Left cardiac atrium (tissue), 4 donors: ENCODE data around the gene CPN2. TPM values are rescaled to one million over a fixed set of nuclear protein-coding genes. Genes with fewer than 3 reads are reported as not detected.

ENCODE experiments used
- ATAC-seq, 2 donors: fragments of 200-7000 bp; cut with Tn5 transposase; one replicate each; pipeline ENCODE4 v1.9.1; 2020; ENCODE audit warnings: mild to moderate bottlenecking in 2 of 2, moderate library complexity in 2 of 2
- DNase-seq: peaks from one replicate; pipeline ENCODE4 v3.0.0-alpha.2; 2020
- intact Hi-C, 2 donors: fragments of 100-400 bp; cut with DNase I; formaldehyde crosslinking; loops; one replicate each; pipeline versions ENCODE4 v1.14.1 to v1.15.1; 2022 to 2023
- total RNA-seq, 2 donors: library from RNA; stranded (reverse); fragmentation: NEBNext Ultra II Directional; extraction: Animal tissue kit (Norgen Biotek cat#: 25700); gene quantifications; one replicate each; pipeline ENCODE4 v1.2.1, GENCODE V29; 2021
- donor health status: DM: no; HTN: yes; CAD: no.
- donor health status: DM: no; HTN: yes; CAD: no; lungs with severe emphysema.
- donor health status: DM: yes; HTN: yes; CAD: no.
- donor health status: Dilated cardiomyopathy.

CPN2 gene
- total RNA-seq, 2 donors from 2014 or later: not detected

GRCh38 chr3:194382196-194382891 lies 31.2 kb upstream of the CPN2 start:
- intact Hi-C loops: no loop called here
- DNase-seq (no peak), ATAC-seq (no peak)

DNA sequence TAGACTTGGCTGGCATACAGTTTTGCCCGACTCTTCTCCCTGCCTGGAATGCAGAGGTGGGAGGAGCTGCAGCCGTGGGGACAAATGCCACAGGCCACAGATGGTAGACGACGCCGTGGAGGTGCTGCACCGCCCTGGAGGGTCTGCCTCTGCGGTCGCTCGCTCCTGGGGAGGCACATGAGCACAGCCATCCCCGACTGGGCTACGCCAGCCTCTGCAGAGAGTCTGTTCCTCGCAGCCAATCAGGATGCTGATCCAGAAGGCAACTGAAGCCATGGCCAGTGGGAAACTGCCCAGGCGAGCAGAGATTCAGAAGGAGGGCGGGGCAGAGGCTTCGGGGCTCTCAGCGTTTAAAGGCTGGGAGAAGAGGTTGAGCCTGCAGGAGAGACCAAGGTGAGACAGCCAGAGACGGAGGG lies 30.3 kb upstream of the CPN2 start:
- intact Hi-C loops: no loop called here
- ATAC-seq: no peak
- no peak for DNase-seq

DNA sequence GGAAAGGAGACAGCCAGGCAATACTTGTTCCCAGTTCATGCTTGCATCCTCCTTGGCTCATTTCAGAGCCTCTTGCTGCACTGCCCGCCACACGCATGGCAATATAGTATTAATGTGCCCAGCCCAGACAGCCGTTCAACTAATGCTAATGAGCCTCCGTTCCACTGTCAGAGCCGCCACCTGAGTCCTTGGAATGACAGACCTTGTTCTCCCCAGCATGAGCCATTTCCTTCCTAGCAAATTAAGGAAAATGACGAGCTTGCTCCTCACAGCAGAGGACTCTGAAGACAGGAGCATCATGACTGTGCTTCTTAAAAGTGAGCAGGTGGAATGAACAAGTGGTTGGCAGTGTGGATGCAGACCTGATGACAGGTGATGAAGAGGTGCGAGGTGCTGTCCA lies 29.2 kb upstream of the CPN2 start:
- no peak for DNase-seq
- ATAC-seq: no peak
- intact Hi-C loops: no loop called here

DNA sequence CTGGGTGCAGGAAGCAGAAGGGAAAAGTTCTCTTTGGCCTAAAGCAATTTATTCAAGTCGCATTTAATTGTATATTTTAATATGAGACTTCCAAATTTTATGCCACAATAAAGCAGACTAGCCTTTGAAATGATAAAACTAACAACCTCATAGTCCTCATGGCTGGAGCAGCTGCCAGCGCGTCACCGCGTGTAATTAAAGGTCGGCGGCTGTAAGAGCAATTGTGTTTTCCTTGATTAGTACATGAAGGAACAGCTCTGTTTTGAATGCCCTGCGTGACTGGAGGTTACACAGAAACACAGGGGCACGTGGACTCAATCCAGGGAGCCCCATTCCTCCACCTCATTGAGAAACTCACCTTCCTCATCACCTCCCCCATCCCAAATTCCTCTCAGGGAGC lies 28.5 kb upstream of the CPN2 start:
- ATAC-seq: no peak

DNA sequence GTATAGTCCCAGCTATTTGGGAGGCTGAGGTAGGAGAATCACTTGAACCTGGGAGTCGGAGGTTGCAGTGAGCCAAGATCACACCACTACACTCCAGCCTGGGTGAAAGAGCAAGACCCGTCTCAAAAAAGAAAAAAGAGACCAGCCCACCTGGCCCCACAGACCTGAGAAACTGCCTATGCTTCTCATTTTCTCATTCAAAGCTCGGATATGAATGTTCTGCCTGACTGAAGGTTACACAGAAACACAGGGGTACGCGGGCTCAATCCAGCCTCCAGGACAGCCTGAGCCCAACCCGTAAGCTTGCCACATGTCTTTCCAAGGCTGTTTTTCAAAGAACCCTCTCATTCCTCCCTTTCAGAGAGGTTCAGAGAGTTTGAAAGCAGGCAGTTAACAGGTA lies 28.1 kb upstream of the CPN2 start:
- ATAC-seq (no peak), DNase-seq (no peak)
- intact Hi-C loops: no loop called here

More for the DNA sequence above, 28.5 kb upstream of the CPN2 start:
- intact Hi-C loops: no loop called here
- DNase-seq: no peak

- DNase-seq: no peak
- ATAC-seq: no peak
- intact Hi-C loops: no loop called here
Observed at GRCh38 chr3:194377708-194378107, 26.6 kb upstream of the CPN2 start.

GRCh38 chr3:194376241-194376560 lies 25.1 kb upstream of the CPN2 start:
- DNase-seq (no peak), ATAC-seq (no peak)
- intact Hi-C loops: no loop called here

- no peak for ATAC-seq
- DNase-seq: peak; percentile 3
- intact Hi-C loops: no loop called here
Observed at GRCh38 chr3:194375473-194376240, 24.5 kb upstream of the CPN2 start.

DNA sequence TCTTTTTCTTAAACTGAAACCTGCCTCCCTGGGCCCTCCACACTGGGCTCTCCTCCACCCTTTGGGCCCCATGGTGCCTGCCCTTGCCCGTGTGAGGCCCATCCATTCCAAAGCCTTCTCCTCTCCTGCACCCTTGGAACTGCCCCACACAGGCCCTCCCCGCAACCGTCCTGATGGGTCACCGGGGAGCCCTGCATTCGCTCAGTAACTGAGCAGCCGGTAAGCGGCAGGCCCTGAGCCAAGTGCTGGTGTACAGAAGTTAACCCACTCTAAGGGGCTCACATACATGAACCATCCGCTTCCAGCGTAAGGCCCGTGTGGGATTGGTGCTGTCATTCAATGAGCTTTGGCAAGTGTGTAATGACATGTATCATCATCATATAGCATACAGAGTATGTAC lies 23.8 kb upstream of the CPN2 start:
- DNase-seq (peak; percentile 16), ATAC-seq (no peak)
- intact Hi-C loops: no loop called here

DNA sequence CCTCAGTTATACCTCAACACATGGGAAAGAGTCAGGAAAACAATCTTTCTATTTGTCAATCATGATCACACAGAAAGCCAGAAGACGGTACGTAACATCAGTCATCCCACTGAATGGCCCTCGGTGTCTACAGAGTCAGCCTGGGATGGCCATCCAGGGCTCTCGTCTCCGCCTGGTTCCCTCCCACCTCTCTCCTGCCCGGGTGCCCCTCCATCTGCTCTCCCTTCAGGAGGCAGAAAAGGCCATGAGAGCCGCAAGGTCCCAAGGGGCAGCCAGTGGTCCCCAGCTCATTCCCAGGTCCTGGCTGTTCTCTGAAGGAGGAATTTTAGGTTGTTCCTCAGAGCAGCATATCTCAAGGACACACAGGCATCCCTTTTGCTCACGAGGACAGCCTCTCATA lies 22.8 kb upstream of the CPN2 start:
- ATAC-seq (no peak), DNase-seq (peak; percentile 8)
- intact Hi-C loops: no loop called here

DNA sequence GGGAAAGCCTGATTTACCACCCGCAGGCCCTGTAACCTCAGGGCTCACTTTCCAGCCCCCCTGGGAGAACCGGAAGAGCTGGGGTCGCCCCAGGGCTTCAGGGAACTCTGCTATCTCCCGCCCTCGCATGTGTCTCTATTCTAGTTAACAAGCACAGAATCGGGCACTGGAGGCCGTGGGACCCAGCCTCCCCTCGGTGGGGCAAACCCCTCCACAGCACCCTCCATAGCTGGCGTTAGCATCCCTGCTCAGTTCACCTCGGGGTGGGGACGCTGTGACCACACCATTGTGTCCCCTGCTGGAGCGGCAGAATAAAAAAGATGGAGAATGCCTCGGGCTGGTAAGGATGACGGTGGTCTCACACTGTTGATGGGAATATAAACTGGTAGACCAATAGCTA lies 21.9 kb upstream of the CPN2 start:
- DNase-seq (no peak), ATAC-seq (no peak)
- intact Hi-C loops: no loop called here

GRCh38 chr3:194370753-194371152 lies 19.6 kb upstream of the CPN2 start:
- ATAC-seq (no peak), DNase-seq (peak; percentile 2)
- intact Hi-C loops: no loop called here

- intact Hi-C loops: no loop called here
- peak; percentile 60 to 86 for ATAC-seq
- DNase-seq: peak; percentile 28
Observed at GRCh38 chr3:194369522-194370279, 18.6 kb upstream of the CPN2 start, which contains the start of gene LRRC15. TSS of gene LRRC15 (minus strand) at chr3:194369743. CDS start at chr3:194361043, 8,700 bp downstream.

DNA sequence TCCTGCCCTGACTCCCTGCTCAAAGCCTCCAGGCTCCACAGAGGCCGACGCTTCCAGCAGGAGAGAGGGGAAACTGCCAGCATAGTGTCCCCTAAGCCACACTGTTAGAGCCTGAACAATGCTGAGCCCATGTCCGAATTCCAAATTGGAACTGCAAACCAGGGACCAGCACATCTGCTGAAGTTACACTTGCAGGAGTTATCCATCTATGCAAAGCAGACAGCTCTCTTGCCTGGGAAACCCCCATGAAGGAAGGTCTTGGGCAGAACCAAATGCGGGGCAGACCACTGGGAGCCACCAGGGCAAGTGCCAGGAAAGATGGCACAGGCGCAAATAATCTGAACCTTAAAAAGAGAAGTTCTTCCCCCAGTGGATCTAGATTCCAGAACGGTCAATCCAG lies 17.8 kb upstream of the CPN2 start:
- ATAC-seq: no peak
- DNase-seq: no peak
- intact Hi-C loops: no loop called here

DNA sequence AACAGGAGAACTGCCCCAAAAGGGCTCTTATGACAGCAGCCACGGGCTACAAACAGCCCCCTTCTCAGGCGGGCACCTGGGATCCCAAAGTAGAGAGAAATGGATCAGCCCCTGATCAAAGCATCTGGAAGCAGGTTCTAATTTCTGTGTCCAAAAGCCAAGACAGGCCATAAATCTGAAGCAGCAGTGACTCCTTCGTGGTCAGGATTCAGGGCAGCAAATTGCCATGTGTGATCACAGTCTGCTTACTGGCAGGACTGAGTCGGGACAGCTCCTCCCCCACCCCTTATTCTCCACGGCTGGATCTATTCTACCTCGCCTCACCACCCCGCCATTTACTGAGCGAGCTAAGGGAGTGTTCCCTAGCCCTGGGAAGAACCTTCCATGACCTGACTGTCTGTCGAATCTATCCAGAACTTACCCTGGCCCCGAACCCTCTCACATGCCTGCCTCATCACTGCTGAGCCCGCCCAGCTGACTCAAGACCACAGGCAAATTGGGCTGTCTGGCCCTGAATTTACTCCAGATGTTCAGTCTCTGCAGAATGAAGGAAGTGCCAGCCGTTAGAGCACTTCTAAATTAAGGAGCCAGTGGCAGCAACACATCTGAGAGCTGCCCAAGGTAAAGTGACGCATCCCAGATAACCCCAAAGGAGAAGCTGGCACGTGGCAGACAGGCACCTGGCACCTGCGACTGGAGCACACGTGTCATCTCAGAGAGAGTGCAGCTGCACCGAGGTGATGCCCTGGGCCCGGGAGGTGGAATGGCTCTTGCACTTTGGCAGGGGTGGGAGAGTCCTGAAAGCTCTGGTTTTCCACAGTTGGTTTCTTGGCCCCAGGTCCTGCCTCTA lies 17.1 kb upstream of the CPN2 start:
- DNase-seq (no peak), ATAC-seq (peak; percentile 31 to 59)
- intact Hi-C loops: no loop called here

- intact Hi-C loops: no loop called here
- no peak for DNase-seq
- ATAC-seq: no peak
Observed at GRCh38 chr3:194365978-194366490, 14.9 kb upstream of the CPN2 start.

GRCh38 chr3:194365526-194365925 lies 14.4 kb upstream of the CPN2 start:
- DNase-seq (no peak), ATAC-seq (no peak)
- intact Hi-C loops: no loop called here

DNA sequence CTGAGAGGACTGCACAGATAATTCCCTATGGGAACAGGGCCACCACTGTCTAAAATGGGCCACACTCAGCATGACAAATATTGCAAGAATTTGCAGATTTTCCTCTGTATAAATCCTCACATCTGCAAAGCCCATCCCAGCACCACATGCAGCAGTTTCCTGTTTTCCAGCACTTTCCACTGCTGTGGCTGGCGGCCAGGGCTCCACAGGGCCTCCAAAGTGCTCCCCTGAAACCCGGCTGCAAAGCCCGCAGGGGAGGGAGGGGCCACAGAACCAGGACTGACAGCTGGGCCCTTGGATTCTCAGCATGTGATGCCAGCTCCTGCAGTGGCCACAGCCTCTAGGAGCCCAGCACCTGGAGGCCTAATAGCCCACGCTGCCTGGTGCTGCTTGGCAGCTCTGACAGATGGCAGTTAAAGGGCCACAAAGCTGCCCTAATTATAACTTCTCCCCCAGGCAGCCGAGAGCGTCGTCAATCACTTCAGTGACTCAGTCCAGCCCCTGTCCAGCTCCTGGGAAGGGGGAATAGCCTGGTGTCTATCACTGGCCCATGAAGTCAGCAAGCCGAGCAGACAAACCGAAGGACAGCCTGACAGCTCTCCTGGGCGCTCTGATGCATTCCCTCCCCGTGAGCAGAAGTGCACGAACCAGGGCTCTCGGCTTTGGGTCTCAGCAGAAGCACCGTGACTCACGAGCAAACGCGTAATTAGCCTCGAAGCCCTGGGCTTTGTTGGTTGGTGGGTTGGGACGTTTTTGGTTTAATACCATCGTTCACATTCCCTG lies 13.7 kb upstream of the CPN2 start:
- intact Hi-C loops: no loop called here
- ATAC-seq: peak; percentile 5 to 48
- DNase-seq: peak; percentile 43

DNA sequence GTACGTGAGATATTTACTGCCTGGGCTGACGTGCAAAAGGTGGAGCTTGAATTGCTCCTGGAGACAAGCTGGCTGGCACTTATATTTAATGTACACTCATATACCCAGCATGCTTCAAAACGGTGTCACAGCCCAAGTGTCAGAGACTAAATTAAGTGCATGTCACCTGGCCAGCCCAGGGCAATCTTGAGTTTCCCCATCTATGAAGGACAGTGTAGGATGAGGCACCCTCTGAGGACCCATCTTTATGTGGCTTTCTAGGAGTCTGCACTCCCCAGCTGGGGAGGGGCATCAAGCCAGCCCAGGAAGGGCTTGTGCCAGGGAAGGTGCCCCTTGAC lies 13.2 kb upstream of the CPN2 start:
- no peak for ATAC-seq
- DNase-seq: no peak
- intact Hi-C loops: no loop called here
